Motor neuron (in vitro differentiated cells): ENCODE measurements around the gene YARS1. TPM values are rescaled to one million over a fixed set of nuclear protein-coding genes. Genes with fewer than 3 reads are reported as not detected.

Experiments used
- ATAC-seq, 8 experiments: fragments of 200-7000 bp; cut with Tn5 transposase; replicated peaks in 6 of 8; 2 replicates each; pipeline ENCODE4 v1.8.0; 2021; ENCODE audit warnings: mild to moderate bottlenecking in 8 of 8, moderate library complexity in 8 of 8
- H3K27ac ChIP-seq, 2 donors: fragments of 250-450 bp; sonication (Bioruptor Pico); 2 replicates each; pipeline ENCODE4 v1.9.0; 2021; ENCODE audit warnings: antibody characterized with exemption in 2 of 2, mild to moderate bottlenecking in 2 of 2, moderate library complexity in 1 of 2
- H3K4me1 ChIP-seq, 2 donors: fragments of 250-450 bp; sonication (Bioruptor Pico); replicated peaks in 1 of 2; 2 replicates each; pipeline ENCODE4 v1.6.1; 2021; ENCODE audit warnings: antibody characterized with exemption in 2 of 2, mild to moderate bottlenecking in 2 of 2, moderate library complexity in 1 of 2
- H3K4me3 ChIP-seq, 5 donors: fragments of 250-450 bp; sonication (Bioruptor Pico); 2 replicates each; pipeline ENCODE4 v1.9.0; 2021; ENCODE audit warnings: antibody characterized with exemption in 5 of 5, mild to moderate bottlenecking in 5 of 5, moderate library complexity in 4 of 5
- WGBS, 10 experiments: fragments of 450-650 bp; shearing (Covaris generic); methylation state at CpG; one replicate each; pipeline ENCODE4 v1.0.0; 2022; 5-methylcytosine and 5-hydroxymethylcytosine counted together
- in situ Hi-C, 9 experiments: fragments of 400-800 bp; cut with MboI; loops; one replicate each; pipeline ENCODE4 v1.15.0; 2021; ENCODE audit warnings: low sequenced_read_pairs in 9 of 9, low pct_unique_long_range_greater_than_20kb in 2 of 9; ENCODE audit not compliant: unreplicated experiment in 9 of 9
- total RNA-seq, 8 experiments: library from RNA; unstranded; fragments of 300-600 nt; gene quantifications; 2 replicates each; pipeline versions ENCODE4 v1.2.3 to v1.2.4, GENCODE V29; 2022

The YARS1 gene
- total RNA-seq, 8 experiments from 2014 or later: 108 to 311 (median 190) TPM

- Histone ChIP-seq H3K4me3 (no peak overlapping the region), H3K4me1 (no peaks in the 10 kb centered on the region), H3K27ac (no peak overlapping the region)
- peak in 1 of 8 experiments; percentile 49 for ATAC-seq
- 17 to 86% (median 44%) methylated on average over 1 to 2 of the region's 2 CpGs; no CpG with 5 or more reads in 1 of the 10 experiments for WGBS, 10 experiments
- in situ Hi-C loops: no loop called here
Measured at GRCh38 chr1:32848354-32849063, 31.4 kb upstream of the YARS1 start.

DNA sequence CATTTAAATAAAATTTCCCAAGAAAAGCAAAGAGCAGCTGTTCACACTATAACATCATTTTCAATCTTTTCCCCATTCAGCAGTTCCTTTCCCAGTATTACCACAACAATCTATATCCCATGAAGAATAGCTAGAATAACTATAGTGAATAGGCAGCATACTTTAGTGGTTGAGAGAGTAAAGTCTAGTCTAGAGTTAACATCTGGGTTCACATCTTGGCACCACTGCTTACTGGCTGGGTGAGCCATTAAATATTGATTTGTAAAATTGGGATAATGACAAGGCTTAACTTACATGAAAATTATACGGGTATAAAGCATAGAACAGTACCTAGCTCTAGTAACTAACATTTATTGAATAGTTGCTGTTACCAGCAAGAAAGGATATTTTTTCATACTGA is 14.7 kb upstream of the YARS1 start:
- 60 to 100% (median 97%) methylated on average over 1 of the region's 1 CpG; no CpG with 5 or more reads in 2 of the 10 experiments for WGBS, 10 experiments
- ATAC-seq: no peak
- H3K4me3 ChIP-seq: no peak overlapping the region
- in situ Hi-C loops: no loop called here
- H3K4me1 ChIP-seq: no peaks in the 10 kb centered on the region
- H3K27ac ChIP-seq: no peak overlapping the region

DNA sequence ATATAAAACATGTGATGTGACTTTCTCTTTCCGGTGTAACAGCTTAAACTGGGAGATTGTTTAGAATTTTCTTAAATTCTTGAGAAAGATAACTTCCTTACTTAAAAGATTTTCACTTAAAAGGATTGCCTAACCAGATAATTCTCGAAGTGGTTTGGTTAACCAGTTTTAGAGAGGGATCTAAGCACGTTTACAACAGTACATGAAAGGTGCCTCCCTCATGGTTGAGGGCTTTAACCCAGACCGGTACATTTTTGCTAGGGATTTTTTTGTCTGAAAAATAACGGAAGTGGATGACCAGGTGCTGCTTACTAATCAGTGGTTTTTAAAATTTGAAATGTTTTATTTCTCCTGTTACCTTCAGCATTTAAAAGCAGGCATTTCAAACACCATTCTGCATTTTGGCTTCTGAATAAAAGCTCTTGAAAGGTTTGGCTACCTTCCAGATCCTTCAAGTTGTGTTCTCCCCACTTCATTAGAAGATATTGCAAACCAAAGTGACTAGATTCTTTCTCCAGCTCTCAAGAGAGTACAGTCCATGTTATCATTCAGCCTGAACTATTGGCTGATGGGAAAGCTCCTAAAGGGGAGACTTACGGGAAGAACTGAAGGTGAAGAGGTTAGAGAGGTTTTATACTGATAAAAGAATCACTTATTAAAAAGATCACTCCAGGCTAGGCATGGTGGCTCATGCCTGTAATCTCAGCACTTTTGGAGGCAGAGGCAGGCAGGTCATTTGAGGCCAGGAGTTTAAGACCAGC is 13.1 kb upstream of the YARS1 start:
- no peak for ATAC-seq
- WGBS, 10 experiments: 74 to 97% (median 89%) methylated on average over 2 to 6 of the region's 6 CpGs
- in situ Hi-C loops: no loop called here
- Histone ChIP-seq H3K4me3 (no peak overlapping the region), H3K4me1 (no peaks in the 10 kb centered on the region), H3K27ac (no peak overlapping the region)

GRCh38 chr1:32828341-32828740 is 11.2 kb upstream of the YARS1 start:
- no peak for ATAC-seq
- 83 to 100% (median 97%) methylated on average over 3 to 7 of the region's 7 CpGs for WGBS, 10 experiments
- H3K4me1 ChIP-seq: no peaks in the 10 kb centered on the region
- H3K4me3 ChIP-seq: no peak overlapping the region
- in situ Hi-C loops: no loop called here
- no peak overlapping the region for H3K27ac ChIP-seq

GRCh38 chr1:32825181-32825580 is 8.0 kb upstream of the YARS1 start:
- no peak for ATAC-seq
- no peak overlapping the region for H3K27ac ChIP-seq

GRCh38 chr1:32818804-32819541 is 1.8 kb upstream of the YARS1 start:
- WGBS, 10 experiments: 57 to 100% (median 72%) methylated on average over 1 to 11 of the region's 11 CpGs
- in situ Hi-C loops: no loop called here
- no peak for ATAC-seq
- Histone ChIP-seq H3K4me3 (peak overlapping the region; percentile 74 to 83 (median 79)), H3K4me1 (peaks cover 20 to 27% of the 10 kb centered on the region in 2 donors), H3K27ac (peak overlapping the region in 1 of 2 donors; percentile 93)

More at GRCh38 chr1:32825181-32825580, 8.0 kb upstream of the YARS1 start:
- no peaks in the 10 kb centered on the region for H3K4me1 ChIP-seq
- in situ Hi-C loops: no loop called here
- 40 to 100% (median 88%) methylated on average over 1 to 3 of the region's 3 CpGs for WGBS, 10 experiments
- H3K4me3 ChIP-seq: no peak overlapping the region

DNA sequence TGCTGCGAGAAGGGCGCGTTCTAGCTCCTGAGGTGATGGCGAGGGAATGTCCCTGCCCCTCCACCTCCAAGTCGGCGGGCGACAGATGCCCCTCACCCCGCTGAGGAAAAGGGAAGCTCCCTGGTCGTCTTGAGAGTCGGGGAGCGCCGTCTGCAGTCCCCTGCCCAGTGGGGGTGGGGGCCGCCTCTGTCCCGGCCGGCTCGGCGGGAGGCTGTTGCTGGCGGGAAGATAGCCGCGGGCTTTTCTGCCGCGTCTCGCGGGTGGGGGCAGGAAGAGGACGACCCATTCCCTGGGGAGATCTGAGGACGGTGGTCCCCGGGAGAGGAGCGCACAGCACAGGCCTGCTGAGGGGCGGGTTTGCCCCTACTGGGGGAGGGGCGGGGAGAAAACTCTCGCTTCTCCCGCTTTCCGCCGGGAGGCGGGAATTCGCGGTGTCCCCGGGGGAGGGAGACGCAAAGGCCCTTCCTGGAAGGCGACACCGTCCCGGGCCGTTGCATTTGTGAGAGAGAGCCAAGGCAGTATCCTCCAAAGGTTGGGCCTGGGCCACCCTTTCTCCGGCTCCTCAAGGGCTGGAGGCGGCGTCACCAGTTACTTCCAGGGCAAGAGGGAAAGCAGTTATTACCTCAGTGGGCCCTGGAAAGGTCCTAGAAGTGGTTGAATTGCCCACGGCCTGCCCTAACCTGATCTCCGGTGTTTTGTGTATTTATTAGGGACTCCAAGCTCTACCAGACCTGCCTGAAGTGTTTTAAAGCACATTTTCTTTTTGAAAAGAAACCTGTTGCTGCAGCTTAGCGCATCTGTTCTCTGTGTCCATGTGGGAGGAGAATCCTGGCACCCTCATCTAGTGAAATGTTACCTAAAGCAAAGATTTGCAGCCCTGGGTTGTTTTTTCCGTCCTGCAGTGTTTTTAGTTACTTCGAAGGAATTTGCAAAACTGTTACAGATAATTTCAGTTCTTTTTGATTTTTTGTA is 943 bp upstream of the YARS1 start:
- H3K4me3 ChIP-seq: peak overlapping the region; percentile 74 to 83 (median 79)
- 0 to 20% (median 3%) methylated on average over 1 to 7 of the region's 51 CpGs; no CpG with 5 or more reads in 1 of the 10 experiments for WGBS, 10 experiments
- ATAC-seq: peak; percentile 23 to 59 (median 46)
- H3K4me1 ChIP-seq: peaks cover 20 to 28% of the 10 kb centered on the region in 2 donors
- in situ Hi-C loops: no loop called here
- H3K27ac ChIP-seq: peak overlapping the region; percentile 79 to 93

- peak; percentile 6 to 21 (median 14) for ATAC-seq
- peak overlapping the region; percentile 95 to 97 for H3K27ac ChIP-seq
- 0 to 6% (median 0%) methylated on average over 1 to 14 of the region's 15 CpGs; no CpG with 5 or more reads in 2 of the 10 experiments for WGBS, 10 experiments
- peaks cover 20 to 28% of the 10 kb centered on the region in 2 donors for H3K4me1 ChIP-seq
- H3K4me3 ChIP-seq: peak overlapping the region; percentile 74 to 83 (median 79)
- in situ Hi-C loops: no loop called here
Measured at GRCh38 chr1:32816676-32817158, 441 bp downstream of the YARS1 start.

DNA sequence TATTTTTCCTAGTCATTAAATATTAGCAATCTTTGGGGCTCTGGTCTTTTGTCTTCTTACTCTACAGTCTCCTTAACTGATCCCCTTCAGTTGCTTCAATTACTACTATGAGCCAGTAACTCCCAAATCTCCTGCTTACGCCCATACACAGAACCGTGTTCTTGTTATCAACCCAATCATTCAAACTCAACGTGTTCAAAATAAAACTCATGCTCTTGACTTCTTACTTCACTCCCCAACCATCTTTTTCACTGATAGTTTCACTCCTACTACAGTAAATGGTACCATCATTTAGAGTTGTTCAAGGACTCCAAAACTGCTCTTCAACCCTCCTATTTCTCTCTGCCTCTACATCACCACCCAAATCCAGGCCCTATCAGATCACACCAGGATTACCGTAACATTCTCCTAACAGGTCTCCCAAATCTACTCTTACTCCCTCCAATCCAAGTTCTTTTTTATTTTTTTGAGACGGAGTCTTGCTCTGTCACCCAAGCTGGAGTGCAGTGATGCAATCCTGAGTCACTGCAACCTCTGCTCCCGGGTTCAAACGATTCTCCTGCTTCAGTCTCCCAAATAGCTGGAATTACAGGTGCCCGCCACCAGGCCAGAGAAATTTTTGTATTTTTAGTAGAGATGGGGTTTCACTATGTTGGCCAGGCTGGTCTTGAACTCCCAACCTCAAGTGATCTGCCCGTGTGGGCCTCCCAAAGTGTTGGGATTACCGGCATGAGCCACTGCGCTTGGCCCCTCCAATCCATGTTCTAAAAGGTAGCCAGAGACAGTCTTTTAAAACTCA is 3.0 kb downstream of the YARS1 start:
- Histone ChIP-seq H3K4me1 (peaks cover 20 to 25% of the 10 kb centered on the region in 2 donors), H3K27ac (no peak overlapping the region), H3K4me3 (no peak overlapping the region)
- 63 to 94% (median 92%) methylated on average over 3 to 11 of the region's 11 CpGs for WGBS, 10 experiments
- no peak for ATAC-seq
- in situ Hi-C loops: no loop called here

DNA sequence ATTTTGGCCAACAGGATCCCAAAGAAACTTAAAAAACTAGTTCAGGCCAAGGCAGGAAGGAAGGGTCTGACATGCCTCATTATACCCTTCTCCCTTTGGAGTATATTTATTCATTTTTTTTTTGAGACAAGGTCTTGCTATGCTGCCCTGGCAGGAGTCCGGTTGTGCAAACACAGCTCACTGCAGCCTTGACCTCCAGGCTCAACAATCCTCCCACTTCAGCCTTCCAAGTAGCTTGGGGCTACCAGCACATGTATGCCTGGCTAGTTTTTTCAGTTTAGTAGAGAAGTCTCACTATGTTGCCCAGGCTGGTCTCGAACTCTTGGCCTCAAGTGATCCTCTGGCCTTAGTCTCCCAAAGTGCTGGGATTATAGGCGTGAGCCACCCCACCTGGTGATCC is 5.2 kb downstream of the YARS1 start:
- in situ Hi-C loops: no loop called here
- H3K4me1 ChIP-seq: peaks cover 15 to 20% of the 10 kb centered on the region in 2 donors
- ATAC-seq: no peak
- WGBS, 10 experiments: 71 to 100% (median 96%) methylated on average over 1 to 3 of the region's 3 CpGs; no CpG with 5 or more reads in 3 of the 10 experiments
- H3K4me3 ChIP-seq: no peak overlapping the region
- H3K27ac ChIP-seq: no peak overlapping the region

DNA sequence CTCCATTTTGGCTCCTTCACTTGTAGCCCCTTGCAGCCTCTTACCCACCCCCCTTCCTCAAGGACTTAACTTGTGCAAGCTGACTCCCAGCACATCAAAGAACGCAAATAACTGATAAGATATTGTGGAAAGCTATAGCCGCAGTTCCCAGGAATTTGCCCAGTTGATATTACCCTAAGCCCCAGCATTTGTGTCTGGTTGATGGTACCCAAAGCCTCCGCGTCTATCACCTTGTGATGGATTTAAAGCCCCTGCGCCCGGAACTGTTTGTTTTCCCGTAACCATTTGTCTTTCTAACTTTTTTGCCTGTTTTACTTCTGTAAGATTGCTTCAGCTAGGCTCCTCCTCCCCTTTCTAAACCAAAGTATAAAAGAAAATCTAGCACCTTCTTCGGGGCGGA is 5.9 kb downstream of the YARS1 start:
- no peak for ATAC-seq
- Histone ChIP-seq H3K4me3 (no peak overlapping the region), H3K27ac (no peak overlapping the region), H3K4me1 (peaks cover 15 to 20% of the 10 kb centered on the region in 2 donors)
- 87 to 100% (median 92%) methylated on average over 1 to 9 of the region's 9 CpGs; no CpG with 5 or more reads in 2 of the 10 experiments for WGBS, 10 experiments
- in situ Hi-C loops: no loop called here
